Mesodermal cell (in vitro differentiated cells): ENCODE results near the gene GSTM4.

Experiments
- H3K27ac ChIP-seq: 2 replicates; pipeline ENCODE4 v1.7.0; 2013; ENCODE audit warnings: mild to moderate bottlenecking, low read depth, low read length, moderate library complexity; ENCODE audit not compliant: severe bottlenecking
- H3K36me3 ChIP-seq: 2 replicates; pipeline ENCODE4 v1.7.1; 2013; ENCODE audit warnings: mild to moderate bottlenecking, low read length, moderate library complexity; ENCODE audit not compliant: control insufficient read depth, insufficient read depth
- H3K4me1 ChIP-seq: one replicate; pipeline ENCODE4 v1.7.1; 2013; ENCODE audit warnings: mild to moderate bottlenecking, low read length; ENCODE audit not compliant: insufficient read depth, control insufficient read depth, poor library complexity, severe bottlenecking
- H3K4me3 ChIP-seq: 2 replicates; pipeline ENCODE4 v1.7.0; 2013; ENCODE audit warnings: low read length, control low read depth, mild to moderate bottlenecking; ENCODE audit not compliant: insufficient read depth, poor library complexity, severe bottlenecking; ENCODE audit errors: extremely low read depth
- H3K9me3 ChIP-seq: 2 replicates; pipeline ENCODE4 v1.7.1; 2013; ENCODE audit warnings: mild to moderate bottlenecking, low read length, moderate library complexity; ENCODE audit not compliant: control insufficient read depth
- WGBS, 2 experiments: methylation state at CpG; one replicate each; pipeline ENCODE4 v1.1.5; 2013; ENCODE audit warnings: missing lambda C conversion rate in 2 of 2; ENCODE audit not compliant: insufficient coverage in 2 of 2; 5-methylcytosine and 5-hydroxymethylcytosine counted together

The GSTM4 gene

GRCh38 chr1:109619576-109620400 is 36.1 kb upstream of the GSTM4 start, which contains the start of the genes AMPD2 and GNAT2:
AMPD2 (plus strand) TSS chr1:109619837; CDS start chr1:109621176, 1,339 bp downstream.
GNAT2 (minus strand) TSS chr1:109619616; CDS start chr1:109612870, 6,746 bp downstream.
- Histone ChIP-seq H3K4me3 (peak within 1 kb of the TSS; percentile 89), H3K4me1 (peaks cover 20% of the 10 kb centered on the region), H3K36me3 (peaks cover 3% of the 10 kb centered on the region), H3K27ac (peak within 1 kb of the TSS; percentile 88), H3K9me3 (no peaks in the 10 kb centered on the region)
- 1% methylated on average over 33 to 43 of the region's 47 CpGs for WGBS, 2 experiments

GRCh38 chr1:109620401-109620791 is 35.5 kb upstream of the GSTM4 start:
- peak overlapping the region; percentile 89 for H3K4me3 ChIP-seq
- peaks cover 3% of the 10 kb centered on the region for H3K36me3 ChIP-seq
- H3K9me3 ChIP-seq: no peaks in the 10 kb centered on the region
- H3K4me1 ChIP-seq: peaks cover 24% of the 10 kb centered on the region
- H3K27ac ChIP-seq: peak overlapping the region; percentile 88
- WGBS, 2 experiments: 0% methylated on average over 2 to 6 of the region's 9 CpGs

- no peaks in the 10 kb centered on the region for H3K9me3 ChIP-seq
- H3K4me1 ChIP-seq: peaks cover 28% of the 10 kb centered on the region
- peak overlapping the region; percentile 88 for H3K27ac ChIP-seq
- peak overlapping the region; percentile 89 for H3K4me3 ChIP-seq
- 1% methylated on average over 8 to 13 of the region's 18 CpGs for WGBS, 2 experiments
- peaks cover 6% of the 10 kb centered on the region for H3K36me3 ChIP-seq
These were observed 35.0 kb upstream of the GSTM4 start for GRCh38 chr1:109620841-109621286.

GRCh38 chr1:109621379-109622136 is 34.3 kb upstream of the GSTM4 start:
- Histone ChIP-seq H3K27ac (no peak overlapping the region), H3K9me3 (no peaks in the 10 kb centered on the region), H3K4me1 (peaks cover 28% of the 10 kb centered on the region), H3K4me3 (peak overlapping the region; percentile 89), H3K36me3 (peaks cover 12% of the 10 kb centered on the region)
- WGBS, 2 experiments: 81 to 85% methylated on average over 9 to 10 of the region's 13 CpGs

GRCh38 chr1:109622137-109622892 is 33.6 kb upstream of the GSTM4 start:
- 95 to 99% methylated on average over 7 to 10 of the region's 11 CpGs for WGBS, 2 experiments
- peaks cover 20% of the 10 kb centered on the region for H3K4me1 ChIP-seq

GRCh38 chr1:109622895-109623294 is 33.0 kb upstream of the GSTM4 start:
- H3K27ac ChIP-seq: no peak overlapping the region
- H3K9me3 ChIP-seq: no peaks in the 10 kb centered on the region
- no peak overlapping the region for H3K4me3 ChIP-seq
- WGBS, 2 experiments: 80 to 100% methylated on average over 1 to 2 of the region's 3 CpGs
- peaks cover 26% of the 10 kb centered on the region for H3K36me3 ChIP-seq
- peaks cover 14% of the 10 kb centered on the region for H3K4me1 ChIP-seq

More at GRCh38 chr1:109622137-109622892, 33.6 kb upstream of the GSTM4 start:
- Histone ChIP-seq H3K36me3 (peaks cover 20% of the 10 kb centered on the region), H3K9me3 (no peaks in the 10 kb centered on the region), H3K27ac (no peak overlapping the region), H3K4me3 (no peak overlapping the region)

GRCh38 chr1:109623601-109624161 is 32.2 kb upstream of the GSTM4 start:
- H3K4me1 ChIP-seq: peaks cover 14% of the 10 kb centered on the region
- H3K9me3 ChIP-seq: no peaks in the 10 kb centered on the region
- peaks cover 34% of the 10 kb centered on the region for H3K36me3 ChIP-seq
- H3K27ac ChIP-seq: no peak overlapping the region
- no peak overlapping the region for H3K4me3 ChIP-seq
- WGBS, 2 experiments: 87 to 93% methylated on average over 11 of the region's 11 CpGs

- H3K4me3 ChIP-seq: no peak overlapping the region
- 93 to 94% methylated on average over 13 to 15 of the region's 17 CpGs for WGBS, 2 experiments
- H3K36me3 ChIP-seq: peaks cover 41% of the 10 kb centered on the region
- peak overlapping the region; percentile 5 for H3K27ac ChIP-seq
- H3K9me3 ChIP-seq: no peaks in the 10 kb centered on the region
- peaks cover 12% of the 10 kb centered on the region for H3K4me1 ChIP-seq
These were observed 31.5 kb upstream of the GSTM4 start for GRCh38 chr1:109624201-109625010.

GRCh38 chr1:109625176-109625575 is 30.7 kb upstream of the GSTM4 start:
- 90 to 91% methylated on average over 8 to 16 of the region's 16 CpGs for WGBS, 2 experiments
- Histone ChIP-seq H3K4me1 (peaks cover 12% of the 10 kb centered on the region), H3K4me3 (no peak overlapping the region), H3K36me3 (peaks cover 49% of the 10 kb centered on the region), H3K9me3 (no peaks in the 10 kb centered on the region), H3K27ac (no peak overlapping the region)
